ENCODE data around the gene KIF18A. TPM values are rescaled to one million over a fixed set of nuclear protein-coding genes. Genes with fewer than 3 reads are reported as not detected.

Gene KIF18A
- total and polyA plus RNA-seq, 2 of the 13 experiments (the other 11 are each of a cell fraction or from before 2014, with no cell fraction given) = 3.4 to 14.4 TPM

DNA sequence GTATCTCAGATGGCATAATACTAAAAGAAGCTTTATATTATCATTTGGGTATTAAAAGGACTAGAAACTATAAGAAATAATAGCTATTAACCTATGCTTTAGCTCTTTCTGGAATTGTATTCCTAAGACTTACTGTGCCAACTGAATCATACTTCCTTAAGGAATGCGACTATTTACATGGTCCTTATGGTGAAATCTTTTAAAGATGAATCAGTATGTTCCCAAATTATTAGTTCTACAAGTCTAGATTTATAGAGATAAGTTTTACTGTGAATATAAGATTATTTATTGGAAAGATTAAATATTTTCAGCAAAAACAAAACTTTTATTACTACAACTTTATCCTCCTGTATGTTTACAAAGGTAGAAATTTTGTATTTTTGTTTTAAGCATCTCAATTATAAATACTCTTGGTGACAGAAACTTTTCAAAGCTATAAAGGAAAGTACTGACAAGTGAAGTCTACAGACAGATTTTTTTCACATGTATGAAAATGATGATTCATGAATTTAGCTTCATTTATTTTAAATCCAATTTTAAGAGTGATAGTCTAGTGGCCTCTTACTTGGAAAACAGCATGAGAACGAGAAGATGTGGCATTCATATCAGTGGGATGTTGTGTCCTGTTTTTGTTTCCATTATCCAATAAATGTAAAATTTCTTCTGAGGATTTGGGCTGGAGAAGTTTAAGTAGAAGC lies 17.8 kb downstream of the KIF18A start:
- no peak overlapping the region for H3K4me2 ChIP-seq (ENCODE audit: low read depth, low read length)
- in situ Hi-C loops (cut with HindIII; ENCODE audit: extremely low pct_ligation_motif_present, low pct_unique_long_range_greater_than_20kb) (no loop called here), intact Hi-C loops (cut with micrococcal nuclease; ENCODE audit: unreplicated experiment) (no loop called here)
- H4K20me1 ChIP-seq (ENCODE audit: insufficient read depth, low read length) = no peaks in the 10 kb centered on the region
- no peaks in the 10 kb centered on the region for H3K9me3 ChIP-seq (ENCODE audit: low read length)
- no peak for ATAC-seq
- TF ChIP-seq ZNF317 (CRISPR knock-in tag; IDR thresholded peaks at IDR 0.05) (no peak), ZNF746 (CRISPR knock-in tag; IDR thresholded peaks at IDR 0.05) (no peak), MAFK (conservative IDR thresholded peaks at IDR 0.05 in 1 of 2, IDR thresholded peaks at IDR 0.05 in 1 of 2; ENCODE audit: low read length in 2 of 2) (peak; percentile 54 to 61), NFIB (CRISPR knock-in tag; IDR thresholded peaks at IDR 0.05; ENCODE audit: borderline replicate concordance) (no peak), ZMYM2 (CRISPR knock-in tag; IDR thresholded peaks at IDR 0.05) (no peak), ZSCAN25 (CRISPR knock-in tag; IDR thresholded peaks at IDR 0.05) (no peak), MAFF (IDR thresholded peaks at IDR 0.05; ENCODE audit: low read depth, low read length) (peak; percentile 40; the same call in 1 of the 2 replicates), ZNF737 (CRISPR knock-in tag; IDR thresholded peaks at IDR 0.05; ENCODE audit: borderline replicate concordance) (no peak), TBP (CRISPR knock-in tag; IDR thresholded peaks at IDR 0.05) (no peak), TCF12 (IDR thresholded peaks at IDR 0.05) (no peak), TCF12 (CRISPR knock-in tag; IDR thresholded peaks at IDR 0.05) (no peak), MED13 (CRISPR knock-in tag; IDR thresholded peaks at IDR 0.05) (no peak), ZNF431 (CRISPR knock-in tag; IDR thresholded peaks at IDR 0.05; ENCODE audit: borderline replicate concordance, low read depth) (no peak), ZNF24 (IDR thresholded peaks at IDR 0.05) (no peak), LCORL (IDR thresholded peaks at IDR 0.05) (no peak), LCORL (CRISPR knock-in tag; IDR thresholded peaks at IDR 0.05) (no peak)
- TF ChIP-seq, protein P1, sequence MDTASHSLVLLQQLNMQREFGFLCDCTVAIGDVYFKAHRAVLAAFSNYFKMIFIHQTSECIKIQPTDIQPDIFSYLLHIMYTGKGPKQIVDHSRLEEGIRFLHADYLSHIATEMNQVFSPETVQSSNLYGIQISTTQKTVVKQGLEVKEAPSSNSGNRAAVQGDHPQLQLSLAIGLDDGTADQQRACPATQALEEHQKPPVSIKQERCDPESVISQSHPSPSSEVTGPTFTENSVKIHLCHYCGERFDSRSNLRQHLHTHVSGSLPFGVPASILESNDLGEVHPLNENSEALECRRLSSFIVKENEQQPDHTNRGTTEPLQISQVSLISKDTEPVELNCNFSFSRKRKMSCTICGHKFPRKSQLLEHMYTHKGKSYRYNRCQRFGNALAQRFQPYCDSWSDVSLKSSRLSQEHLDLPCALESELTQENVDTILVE (CRISPR knock-in tag; IDR thresholded peaks at IDR 0.05) = no peak
- TF ChIP-seq, protein P2, sequence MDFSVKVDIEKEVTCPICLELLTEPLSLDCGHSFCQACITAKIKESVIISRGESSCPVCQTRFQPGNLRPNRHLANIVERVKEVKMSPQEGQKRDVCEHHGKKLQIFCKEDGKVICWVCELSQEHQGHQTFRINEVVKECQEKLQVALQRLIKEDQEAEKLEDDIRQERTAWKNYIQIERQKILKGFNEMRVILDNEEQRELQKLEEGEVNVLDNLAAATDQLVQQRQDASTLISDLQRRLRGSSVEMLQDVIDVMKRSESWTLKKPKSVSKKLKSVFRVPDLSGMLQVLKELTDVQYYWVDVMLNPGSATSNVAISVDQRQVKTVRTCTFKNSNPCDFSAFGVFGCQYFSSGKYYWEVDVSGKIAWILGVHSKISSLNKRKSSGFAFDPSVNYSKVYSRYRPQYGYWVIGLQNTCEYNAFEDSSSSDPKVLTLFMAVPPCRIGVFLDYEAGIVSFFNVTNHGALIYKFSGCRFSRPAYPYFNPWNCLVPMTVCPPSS (IDR thresholded peaks at IDR 0.05) = no peak
- TF ChIP-seq, protein P3, sequence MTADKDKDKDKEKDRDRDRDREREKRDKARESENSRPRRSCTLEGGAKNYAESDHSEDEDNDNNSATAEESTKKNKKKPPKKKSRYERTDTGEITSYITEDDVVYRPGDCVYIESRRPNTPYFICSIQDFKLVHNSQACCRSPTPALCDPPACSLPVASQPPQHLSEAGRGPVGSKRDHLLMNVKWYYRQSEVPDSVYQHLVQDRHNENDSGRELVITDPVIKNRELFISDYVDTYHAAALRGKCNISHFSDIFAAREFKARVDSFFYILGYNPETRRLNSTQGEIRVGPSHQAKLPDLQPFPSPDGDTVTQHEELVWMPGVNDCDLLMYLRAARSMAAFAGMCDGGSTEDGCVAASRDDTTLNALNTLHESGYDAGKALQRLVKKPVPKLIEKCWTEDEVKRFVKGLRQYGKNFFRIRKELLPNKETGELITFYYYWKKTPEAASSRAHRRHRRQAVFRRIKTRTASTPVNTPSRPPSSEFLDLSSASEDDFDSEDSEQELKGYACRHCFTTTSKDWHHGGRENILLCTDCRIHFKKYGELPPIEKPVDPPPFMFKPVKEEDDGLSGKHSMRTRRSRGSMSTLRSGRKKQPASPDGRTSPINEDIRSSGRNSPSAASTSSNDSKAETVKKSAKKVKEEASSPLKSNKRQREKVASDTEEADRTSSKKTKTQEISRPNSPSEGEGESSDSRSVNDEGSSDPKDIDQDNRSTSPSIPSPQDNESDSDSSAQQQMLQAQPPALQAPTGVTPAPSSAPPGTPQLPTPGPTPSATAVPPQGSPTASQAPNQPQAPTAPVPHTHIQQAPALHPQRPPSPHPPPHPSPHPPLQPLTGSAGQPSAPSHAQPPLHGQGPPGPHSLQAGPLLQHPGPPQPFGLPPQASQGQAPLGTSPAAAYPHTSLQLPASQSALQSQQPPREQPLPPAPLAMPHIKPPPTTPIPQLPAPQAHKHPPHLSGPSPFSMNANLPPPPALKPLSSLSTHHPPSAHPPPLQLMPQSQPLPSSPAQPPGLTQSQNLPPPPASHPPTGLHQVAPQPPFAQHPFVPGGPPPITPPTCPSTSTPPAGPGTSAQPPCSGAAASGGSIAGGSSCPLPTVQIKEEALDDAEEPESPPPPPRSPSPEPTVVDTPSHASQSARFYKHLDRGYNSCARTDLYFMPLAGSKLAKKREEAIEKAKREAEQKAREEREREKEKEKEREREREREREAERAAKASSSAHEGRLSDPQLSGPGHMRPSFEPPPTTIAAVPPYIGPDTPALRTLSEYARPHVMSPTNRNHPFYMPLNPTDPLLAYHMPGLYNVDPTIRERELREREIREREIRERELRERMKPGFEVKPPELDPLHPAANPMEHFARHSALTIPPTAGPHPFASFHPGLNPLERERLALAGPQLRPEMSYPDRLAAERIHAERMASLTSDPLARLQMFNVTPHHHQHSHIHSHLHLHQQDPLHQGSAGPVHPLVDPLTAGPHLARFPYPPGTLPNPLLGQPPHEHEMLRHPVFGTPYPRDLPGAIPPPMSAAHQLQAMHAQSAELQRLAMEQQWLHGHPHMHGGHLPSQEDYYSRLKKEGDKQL (CRISPR knock-in tag; IDR thresholded peaks at IDR 0.05; ENCODE audit: low read depth) = no peak
- no peak overlapping the region for H2AFZ ChIP-seq (ENCODE audit: low read length)
- ChIA-PET CTCF (ENCODE audit: low intra/inter-chr PET ratio, low total read pairs) (no interaction called here), POLR2A (no interaction called here)
- no peaks in the 10 kb centered on the region for H3K79me2 ChIP-seq (ENCODE audit: insufficient read depth, low read length)
- H3K27ac ChIP-seq (ENCODE audit: extremely low read length, insufficient read depth, low read length) = no peak overlapping the region
- WGBS (ENCODE audit: low lambda C conversion rate) = 98% methylated on average over 2 of the region's 2 CpGs
- DNase-seq (ENCODE audit: low spot score) = no peak
- no peak overlapping the region for H3K9ac ChIP-seq (ENCODE audit: insufficient read depth, low read depth, low read length)
- no peak overlapping the region for H3K4me3 ChIP-seq (replicated peaks in 1 of 3; ENCODE audit: insufficient read depth in 1 of 3, low read depth in 2 of 3, low read length in 3 of 3)
- H3K27me3 ChIP-seq (ENCODE audit: control insufficient read depth in 1 of 2, insufficient read depth in 2 of 2, low read length in 2 of 2) = no peaks in the 10 kb centered on the region
- no peaks in the 10 kb centered on the region for H3K4me1 ChIP-seq (ENCODE audit: insufficient read depth, low read length)
- peaks cover 0 to 3% of the 10 kb centered on the region in 2 experiments; a peak in 1 of 5 replicates for H3K36me3 ChIP-seq (replicated peaks in 1 of 2; ENCODE audit: control insufficient read depth in 1 of 2, insufficient read depth in 2 of 2, low read length in 2 of 2)
- no peak for FAIRE-seq
- no TSS peak for BruUV-seq (replicated peaks)
